H1 (cell line): ENCODE measurements around the gene TMCO2. TPM values are rescaled to one million over a fixed set of nuclear protein-coding genes. Genes with fewer than 3 reads are reported as not detected.

Experiments used
- CTCF ChIA-PET: fragments of 300-600 bp; sonication (Branson Sonifier 250); formaldehyde crosslinking; loops from one replicate; lab custom pipeline; 2021; ENCODE audit not compliant: partially characterized antibody; lab: Charles Lee
- POLR2A ChIA-PET: fragments of 300-600 bp; sonication (Branson Sonifier 250); formaldehyde crosslinking; loops from one replicate; lab custom pipeline; 2021; ENCODE audit warnings: inconsistent platforms; ENCODE audit not compliant: partially characterized antibody; lab: Charles Lee
- DNase-seq, 2 experiments: peaks; one replicate each; pipeline versions ENCODE4 v3.0.0 to v3.0.0-alpha.2; 2010 to 2022; ENCODE audit warnings: low spot score in 2 of 2, low read depth in 1 of 2, mixed read lengths in 1 of 2
- FAIRE-seq: peaks from 2 replicates; lab custom pipeline; 2011; peaks lifted over from hg19 to GRCh38; lab: Jason Lieb, UNC
- H2AFZ ChIP-seq: 2 replicates; pipeline ENCODE4 v1.8.1; 2012; ENCODE audit warnings: low read length, inconsistent platforms
- H2AK5ac ChIP-seq: 2 replicates; pipeline ENCODE4 v1.6.1; 2013; ENCODE audit warnings: low read depth, low read length
- H2BK120ac ChIP-seq: replicated peaks from 2 replicates; pipeline ENCODE3; 2013; ENCODE audit warnings: low read depth, low read length, inconsistent platforms
- H2BK12ac ChIP-seq: 2 replicates; pipeline ENCODE4 v1.6.1; 2013; ENCODE audit warnings: low read depth, low read length
- H2BK15ac ChIP-seq: 2 replicates; pipeline ENCODE4 v1.6.1; 2013; ENCODE audit warnings: low read length
- H2BK20ac ChIP-seq: 2 replicates; pipeline ENCODE4 v1.6.1; 2013; ENCODE audit warnings: low read length
- H2BK5ac ChIP-seq: 2 replicates; pipeline ENCODE4 v1.6.1; 2013; ENCODE audit warnings: low read depth, low read length
- H3K14ac ChIP-seq: 2 replicates; pipeline ENCODE4 v1.6.1; 2013; ENCODE audit warnings: inconsistent platforms; ENCODE audit not compliant: insufficient read length
- H3K18ac ChIP-seq: 2 replicates; pipeline ENCODE4 v1.6.1; 2013; ENCODE audit warnings: low read length; ENCODE audit errors: extremely low read depth
- H3K23ac ChIP-seq: 2 replicates; pipeline ENCODE4 v1.6.1; 2013; ENCODE audit warnings: inconsistent platforms; ENCODE audit not compliant: insufficient read length
- H3K23me2 ChIP-seq: 2 replicates; pipeline ENCODE4 v1.6.1; 2013; ENCODE audit warnings: low read depth, low read length
- H3K27ac ChIP-seq: 2 replicates; pipeline ENCODE4 v1.6.1; 2011; ENCODE audit warnings: low read depth, low read length, inconsistent platforms
- H3K27me3 ChIP-seq, 4 experiments: replicated peaks in 1 of 4; 1 replicate in 1 of 4; 2 replicates in 3 of 4; pipeline versions ENCODE4 v1.6.1 to v1.8.1; 2011 to 2013; ENCODE audit warnings: low read length in 3 of 4, mild to moderate bottlenecking in 3 of 4, inconsistent platforms in 2 of 4, mixed read lengths in 2 of 4, moderate library complexity in 1 of 4; ENCODE audit not compliant: control insufficient read depth in 3 of 4, insufficient read depth in 3 of 4; ENCODE audit errors: extremely low read depth in 1 of 4
- H3K36me3 ChIP-seq, 4 experiments: 2 replicates each; pipeline versions ENCODE4 v1.6.1 to v1.8.1; 2011 to 2013; ENCODE audit warnings: mild to moderate bottlenecking in 4 of 4, low read length in 3 of 4, moderate library complexity in 2 of 4, control low read depth in 1 of 4, inconsistent platforms in 1 of 4; ENCODE audit not compliant: insufficient read depth in 4 of 4, control insufficient read depth in 2 of 4
- H3K4ac ChIP-seq: replicated peaks from 2 replicates; pipeline ENCODE3; 2013; ENCODE audit warnings: low read length, low read depth, mixed read lengths, inconsistent platforms; ENCODE audit not compliant: insufficient read length
- H3K4me1 ChIP-seq, 4 experiments: replicated peaks in 1 of 4; 1 replicate in 1 of 4; 2 replicates in 3 of 4; pipeline versions ENCODE4 v1.6.1 to v1.8.1; 2011 to 2013; ENCODE audit warnings: low read length in 3 of 4, inconsistent platforms in 2 of 4, mixed read lengths in 1 of 4; ENCODE audit not compliant: insufficient read depth in 4 of 4, control insufficient read depth in 3 of 4
- H3K4me2 ChIP-seq, 2 experiments: 2 replicates each; pipeline versions ENCODE4 v1.6.1 to v1.8.1; 2011 to 2013; ENCODE audit warnings: low read depth in 2 of 2, low read length in 2 of 2, control low read depth in 1 of 2, inconsistent platforms in 1 of 2, mild to moderate bottlenecking in 1 of 2; ENCODE audit not compliant: insufficient read depth in 1 of 2
- H3K4me3 ChIP-seq, 4 experiments: fragments of 200-600, 300-600 bp in 1 of 4; sonication (generic), shearing (Covaris generic), sonication (Bioruptor Twin) in 1 of 4; 2 replicates each; pipeline versions ENCODE4 v1.5.1 to v1.8.1; 2011 to 2016; ENCODE audit warnings: low read length in 4 of 4, low read depth in 3 of 4, control low read depth in 2 of 4, inconsistent platforms in 2 of 4, mild to moderate bottlenecking in 2 of 4, mixed read lengths in 1 of 4, moderate library complexity in 1 of 4; ENCODE audit not compliant: insufficient read depth in 2 of 4; ENCODE audit errors: extremely low read depth in 1 of 4
- H3K56ac ChIP-seq: replicated peaks from 2 replicates; pipeline ENCODE3; 2013; ENCODE audit warnings: low read depth, mild to moderate bottlenecking, mixed read lengths, low read length, inconsistent platforms; ENCODE audit not compliant: insufficient read length
- H3K79me1 ChIP-seq: 2 replicates; pipeline ENCODE4 v1.6.1; 2013; ENCODE audit warnings: low read depth, low read length, control low read depth
- H3K79me2 ChIP-seq, 2 experiments: 2 replicates each; pipeline versions ENCODE4 v1.6.1 to v1.8.1; 2012 to 2013; ENCODE audit warnings: low read length in 2 of 2, mild to moderate bottlenecking in 2 of 2, inconsistent platforms in 1 of 2; ENCODE audit not compliant: insufficient read depth in 2 of 2, control insufficient read depth in 1 of 2
- H3K9ac ChIP-seq, 4 experiments: replicated peaks in 1 of 4; 1 replicate in 1 of 4; 2 replicates in 3 of 4; pipeline versions ENCODE4 v1.6.1 to v1.8.1; 2011 to 2013; ENCODE audit warnings: low read depth in 3 of 4, low read length in 3 of 4, control low read depth in 2 of 4, mild to moderate bottlenecking in 2 of 4, moderate library complexity in 2 of 4, inconsistent platforms in 1 of 4; ENCODE audit errors: extremely low read depth in 1 of 4
- H3K9me3 ChIP-seq, 2 experiments: 2 replicates each; pipeline versions ENCODE4 v1.6.1 to v1.8.1; 2012 to 2013; ENCODE audit warnings: mild to moderate bottlenecking in 2 of 2, moderate library complexity in 2 of 2, control low read depth in 1 of 2, inconsistent platforms in 1 of 2, low read depth in 1 of 2, low read length in 1 of 2, mixed read lengths in 1 of 2; ENCODE audit not compliant: insufficient read depth in 2 of 2
- H4K20me1 ChIP-seq, 2 experiments: replicated peaks in 1 of 2; 2 replicates each; pipeline versions ENCODE3 to v1.8.1; 2011 to 2013; ENCODE audit warnings: inconsistent platforms in 2 of 2, low read length in 2 of 2, mild to moderate bottlenecking in 1 of 2; ENCODE audit not compliant: insufficient read depth in 2 of 2, control insufficient read depth in 1 of 2
- H4K5ac ChIP-seq: 2 replicates; pipeline ENCODE4 v1.6.1; 2013; ENCODE audit warnings: low read length, low read depth, mixed read lengths, inconsistent platforms; ENCODE audit not compliant: insufficient read length
- H4K8ac ChIP-seq: 2 replicates; pipeline ENCODE4 v1.8.0; 2013; ENCODE audit warnings: mild to moderate bottlenecking, moderate library complexity, low read length, inconsistent platforms; ENCODE audit not compliant: insufficient read depth; ENCODE audit errors: extremely low read depth
- H4K91ac ChIP-seq: replicated peaks from 2 replicates; pipeline ENCODE3; 2013; ENCODE audit warnings: low read length, mixed read lengths, inconsistent platforms; ENCODE audit not compliant: insufficient read length
- ATF3 ChIP-seq: IDR thresholded peaks from 2 replicates; pipeline ENCODE4 v1.6.1; 2011; ENCODE audit warnings: low read depth, mild to moderate bottlenecking, low read length; ENCODE audit not compliant: insufficient read depth
- CBX8 ChIP-seq: fragments of 300-800, 300-1000 bp; sonication (generic); IDR thresholded peaks from 2 replicates; pipeline ENCODE4 v1.7.1; 2016; ENCODE audit warnings: low read depth, low read length, borderline replicate concordance
- E2F6 ChIP-seq: IDR thresholded peaks from 2 replicates; pipeline ENCODE4 v1.6.1; 2012; ENCODE audit warnings: inconsistent platforms
- JUND ChIP-seq: IDR thresholded peaks from 2 replicates; pipeline ENCODE4 v1.6.1; 2011; ENCODE audit warnings: mild to moderate bottlenecking, improper control_type of control experiment, low read length
- KDM4A ChIP-seq: IDR thresholded peaks from one replicate; pipeline ENCODE4 v1.7.1; 2012; ENCODE audit warnings: low read depth, mild to moderate bottlenecking, moderate library complexity, low read length, inconsistent platforms; ENCODE audit not compliant: severe bottlenecking
- MAX ChIP-seq: IDR thresholded peaks from 2 replicates; pipeline ENCODE4 v1.6.1; 2012; ENCODE audit warnings: inconsistent platforms
- POLR2AphosphoS5 ChIP-seq: IDR thresholded peaks from 2 replicates; pipeline ENCODE4 v1.6.1; 2011; ENCODE audit warnings: low read depth, low read length
- RNF2 ChIP-seq: fragments of 200-900, 300-1000 bp; sonication (generic); IDR thresholded peaks from 2 replicates; pipeline ENCODE4 v1.7.1; 2016; ENCODE audit warnings: borderline replicate concordance, low read depth, mild to moderate bottlenecking, antibody characterized with exemption, low read length; ENCODE audit not compliant: poor library complexity, severe bottlenecking; ENCODE audit errors: missing control alignments
- TAF7 ChIP-seq: optimal IDR thresholded peaks from 2 replicates; pipeline ENCODE3; 2011; ENCODE audit warnings: low read depth, mild to moderate bottlenecking, inconsistent platforms, low read length, moderate library complexity, borderline replicate concordance
- USF2 ChIP-seq: IDR thresholded peaks from 2 replicates; pipeline ENCODE4 v1.6.1; 2011; ENCODE audit warnings: low read length, improper control_type of control experiment
- YY1 ChIP-seq: IDR thresholded peaks from 2 replicates; pipeline ENCODE4 v1.6.1; 2011; ENCODE audit warnings: low read depth, mild to moderate bottlenecking, low read length
- WGBS, 2 experiments: shearing (Covaris generic) in 1 of 2; methylation state at CpG; one replicate each; pipeline versions ENCODE4 v1.1.6 to v1.1.7; 2013 to 2015; ENCODE audit warnings: low lambda C conversion rate in 2 of 2, mixed read lengths in 2 of 2, inconsistent platforms in 1 of 2, low coverage in 1 of 2, missing lambda C conversion rate in 1 of 2; ENCODE audit not compliant: insufficient replicate concordance in 2 of 2, insufficient coverage in 1 of 2, insufficient read length in 1 of 2; ENCODE audit errors: extremely low coverage in 1 of 2, missing lambda C conversion rate in 1 of 2; 5-methylcytosine and 5-hydroxymethylcytosine counted together
- polyA plus RNA-seq, 7 experiments: library from polyadenylated mRNA; depleted of rRNA in 3 of 7; stranded (reverse) in 5 of 7; unstranded in 2 of 7; fragments of >200 nt in 5 of 7; fragments of 200-250 nt in 2 of 7; gene quantifications; 1 replicate in 5 of 7; 2 replicates in 1 of 7; 4 replicates in 1 of 7; pipeline versions ENCODE4 v1.2.1 to v1.2.3, GENCODE V29; 2011 to 2013; ENCODE audit warnings: missing spikeins in 2 of 7, mixed read lengths in 2 of 7
- total RNA-seq: library from RNA; stranded (reverse); fragmentation: NEBNext Ultra II Directional; extraction: Animal tissue kit (Norgen Biotek cat#: 25700); gene quantifications from 2 replicates; pipeline ENCODE4 v1.2.1, GENCODE V29; 2021

TMCO2 gene
- total and polyA plus RNA-seq, 2 of the 8 experiments (the other 6 are each of a cell fraction or from before 2014, with no cell fraction given) = not detected

GRCh38 chr1:40204856-40205255, 42.9 kb upstream of the TMCO2 start:
- Histone ChIP-seq H3K27me3 (no peaks in the 10 kb centered on the region), H3K27ac (no peak overlapping the region), H3K4me3 (no peak overlapping the region), H3K79me1 (no peaks in the 10 kb centered on the region), H3K56ac (no peak overlapping the region), H3K4me2 (no peak overlapping the region), H4K8ac (no peak overlapping the region), H2BK15ac (no peak overlapping the region), H3K4ac (no peak overlapping the region), H3K18ac (no peak overlapping the region), H3K36me3 (peaks cover 0 to 13% (median 3%) of the 10 kb centered on the region in 4 experiments; a peak in 5 of 8 replicates), H4K20me1 (peaks cover 2% of the 10 kb centered on the region in 2 experiments), H2BK5ac (no peak overlapping the region), H3K4me1 (no peaks in the 10 kb centered on the region), H3K23ac (no peak overlapping the region), H4K91ac (no peak overlapping the region), H2BK120ac (no peak overlapping the region), H3K23me2 (no peaks in the 10 kb centered on the region), H3K14ac (no peak overlapping the region), H3K9ac (no peak overlapping the region), H2AK5ac (no peak overlapping the region), H2AFZ (no peak overlapping the region), H4K5ac (no peak overlapping the region), H2BK20ac (no peak overlapping the region), H3K9me3 (no peaks in the 10 kb centered on the region), H3K79me2 (no peaks in the 10 kb centered on the region), H2BK12ac (no peak overlapping the region)
- DNase-seq (no peak), FAIRE-seq (no peak)
- CTCF ChIA-PET = interaction anchor here (1.1 to 2.0 kb wide), 3 partner anchors 61 to 110 kb away, joined by 3 to 5 read pairs (median 3); no protein-coding TSS in a partner anchor
- WGBS, 2 experiments = 90% methylated on average over 4 of the region's 4 CpGs; no CpG with 5 or more reads in 1 of the 2 experiments
- POLR2A ChIA-PET = interaction anchor here (0.6 to 0.9 kb wide), 2 partner anchors 56 to 1169 kb away, joined by 3 to 6 read pairs; no protein-coding TSS in a partner anchor
- TF ChIP-seq MAX (no peak), CBX8 (no peak), POLR2AphosphoS5 (no peak), JUND (no peak), TAF7 (no peak), ATF3 (no peak), YY1 (no peak), USF2 (no peak), RNF2 (no peak), KDM4A (no peak), E2F6 (no peak)
